A549 (cell line): ENCODE measurements around the gene PRXL2B. TPM values are rescaled to one million over a fixed set of nuclear protein-coding genes. Genes with fewer than 3 reads are reported as not detected.

Source experiments
- ATAC-seq, 2 experiments: fragments of 200-7000 bp in 1 of 2; fragments of >200 bp in 1 of 2; cut with Nextera tagmentation in 1 of 2; cut with Tn5 transposase in 1 of 2; 3 replicates each; pipeline versions ENCODE4 v1.8.0 to v1.9.1; 2018 to 2020; ENCODE audit warnings: mild to moderate bottlenecking in 1 of 2, moderate library complexity in 1 of 2
- CTCF ChIA-PET: fragments of 300-600 bp; sonication (Branson Sonifier 250); formaldehyde crosslinking; extraction: SDS; loops from one replicate; lab custom pipeline; 2021; ENCODE audit warnings: antibody characterized with exemption, inconsistent platforms; lab: Yijun Ruan, JAX
- POLR2A ChIA-PET: fragments of 350-600 bp; formaldehyde crosslinking; extraction: SDS; loops from one replicate; lab custom pipeline; 2021; ENCODE audit warnings: antibody characterized with exemption, inconsistent platforms; lab: Yijun Ruan, JAX
- DNase-seq, 2 experiments: peaks; one replicate each; pipeline versions ENCODE4 v3.0.0 to v3.0.0-alpha.2; 2011 to 2016; ENCODE audit warnings: low read depth in 1 of 2, low spot score in 1 of 2
- FAIRE-seq: peaks from 2 replicates; lab custom pipeline; 2011; peaks lifted over from hg19 to GRCh38; lab: Jason Lieb, UNC
- H3K27ac ChIP-seq, 2 experiments: fragments of >200 bp; sonication (Bioruptor Twin); formaldehyde crosslinking; 3 replicates each; pipeline ENCODE4 v1.5.1; 2016 to 2017
- H3K4me1 ChIP-seq: fragments of >200 bp; sonication (Bioruptor Twin); formaldehyde crosslinking; 3 replicates; pipeline ENCODE4 v1.6.1; 2016
- H3K4me2 ChIP-seq: fragments of >200 bp; sonication (Bioruptor Twin); formaldehyde crosslinking; 3 replicates; pipeline ENCODE4 v1.6.1; 2016
- H3K4me3 ChIP-seq: fragments of >200 bp; sonication (Bioruptor Twin); formaldehyde crosslinking; 3 replicates; pipeline ENCODE4 v1.5.1; 2016
- H3K9me3 ChIP-seq: fragments of >200 bp; sonication (Bioruptor Twin); formaldehyde crosslinking; 3 replicates; pipeline ENCODE4 v1.6.1; 2016
- BHLHE40 ChIP-seq: IDR thresholded peaks from 2 replicates; pipeline ENCODE4 v1.6.1; 2012; ENCODE audit warnings: low read depth, low read length, inconsistent platforms
- CBX2 ChIP-seq: fragments of 200-600 bp; sonication (generic); IDR thresholded peaks from 2 replicates; pipeline ENCODE4 v1.6.1; 2016; ENCODE audit warnings: low read depth, mild to moderate bottlenecking, borderline replicate concordance
- CBX8 ChIP-seq: fragments of 200-600 bp; sonication (generic); IDR thresholded peaks from 2 replicates; pipeline ENCODE4 v1.6.1; 2016
- CHD2 ChIP-seq: fragments of 150-350 bp; IDR thresholded peaks from 2 replicates; pipeline ENCODE4 v1.6.1; 2014; ENCODE audit warnings: low read length; ENCODE audit not compliant: partially characterized antibody
- EHF ChIP-seq: fragments of 250-450 bp; sonication (Bioruptor Pico); IDR thresholded peaks from 2 replicates; pipeline ENCODE4 v1.5.0; 2020; ENCODE audit warnings: mild to moderate bottlenecking
- ESRRA ChIP-seq: fragments of 150-350 bp; IDR thresholded peaks from 2 replicates; pipeline ENCODE4 v1.6.1; 2014; ENCODE audit warnings: mild to moderate bottlenecking, low read length, borderline replicate concordance
- FOSB ChIP-seq: fragments of 250-450 bp; sonication (Bioruptor Pico); IDR thresholded peaks from 2 replicates; pipeline ENCODE4 v1.5.0; 2020; ENCODE audit warnings: mild to moderate bottlenecking, moderate library complexity
- FOXS1 ChIP-seq: fragments of 250-450 bp; sonication (Bioruptor Pico); IDR thresholded peaks from 2 replicates; pipeline ENCODE4 v1.5.0; 2020; ENCODE audit warnings: mild to moderate bottlenecking, moderate library complexity
- HDAC2 ChIP-seq: fragments of 200-600 bp; sonication (generic); IDR thresholded peaks from 2 replicates; pipeline ENCODE4 v1.6.1; 2016
- HOXB13 ChIP-seq: fragments of 250-450 bp; sonication (Bioruptor Pico); IDR thresholded peaks from 2 replicates; pipeline ENCODE4 v1.5.0; 2020; ENCODE audit warnings: low read depth, mild to moderate bottlenecking, moderate library complexity
- HOXB5 ChIP-seq: fragments of 250-450 bp; sonication (Bioruptor Pico); IDR thresholded peaks from 2 replicates; pipeline ENCODE4 v1.5.0; 2020; ENCODE audit warnings: mild to moderate bottlenecking, moderate library complexity
- JUN ChIP-seq, 2 experiments: fragments of >200 bp; sonication (Bioruptor Twin); formaldehyde crosslinking; IDR thresholded peaks; 2 replicates in 1 of 2; 3 replicates in 1 of 2; pipeline ENCODE4 v1.6.1; 2016 to 2017
- JUNB ChIP-seq: fragments of >200 bp; sonication (Bioruptor Twin); formaldehyde crosslinking; IDR thresholded peaks from 2 replicates; pipeline ENCODE4 v1.6.1; 2016
- NFE2L2 ChIP-seq: fragments of 150-350 bp; conservative IDR thresholded peaks from 2 replicates; pipeline ENCODE4 v1.6.1; 2014; ENCODE audit warnings: low read length
- NPAS2 ChIP-seq: fragments of 250-450 bp; sonication (Bioruptor Pico); IDR thresholded peaks from 2 replicates; pipeline ENCODE4 v1.8.0; 2022; ENCODE audit warnings: mild to moderate bottlenecking, moderate library complexity, borderline replicate concordance
- PHF8 ChIP-seq: fragments of 200-600 bp; sonication (generic); IDR thresholded peaks from 2 replicates; pipeline ENCODE4 v1.6.1; 2016; ENCODE audit warnings: low read depth, mild to moderate bottlenecking, antibody characterized with exemption, moderate library complexity, borderline replicate concordance
- RFX5 ChIP-seq: fragments of 450-650 bp; IDR thresholded peaks from 2 replicates; pipeline ENCODE4 v1.7.1; 2014; ENCODE audit warnings: antibody characterized with exemption, mild to moderate bottlenecking, moderate library complexity
- USF2 ChIP-seq: fragments of 450-650 bp; IDR thresholded peaks from 2 replicates; pipeline ENCODE4 v1.6.1; 2014; ENCODE audit warnings: antibody characterized with exemption
- ZNF302 ChIP-seq: fragments of 250-450 bp; sonication (Bioruptor Pico); IDR thresholded peaks from 2 replicates; pipeline ENCODE4 v1.9.0; 2021; ENCODE audit warnings: inconsistent platforms, mild to moderate bottlenecking, moderate library complexity
- WGBS: methylation state at CpG from one replicate; pipeline ENCODE4 v1.1.6; 2017; ENCODE audit errors: missing lambda C conversion rate; 5-methylcytosine and 5-hydroxymethylcytosine counted together
- polyA plus RNA-seq, 4 experiments: library from polyadenylated mRNA; depleted of rRNA in 3 of 4; stranded (reverse); fragments of >200 nt; fragmentation: RNase III in 1 of 4; extraction: RNeasy Plus Mini Kit Qiagen cat#74134 plus additional on column Dnase treatment in 1 of 4; gene quantifications; 2 replicates in 3 of 4; 3 replicates in 1 of 4; pipeline ENCODE4 v1.2.3, GENCODE V29; 2011 to 2017
- TF ChIP-seq, protein P1 (sequence below): fragments of >200 bp; sonication (Bioruptor Twin); formaldehyde crosslinking; IDR thresholded peaks from 3 replicates; pipeline ENCODE4 v1.6.1; 2016
- TF ChIP-seq, protein P2 (sequence below): fragments of >200 bp; sonication (Bioruptor Twin); formaldehyde crosslinking; IDR thresholded peaks from 2 replicates; pipeline ENCODE4 v1.6.1; 2016
- TF ChIP-seq, protein P3 (sequence below): IDR thresholded peaks from 2 replicates; pipeline ENCODE4 v1.6.1; 2012; ENCODE audit warnings: low read depth, borderline replicate concordance
- TF ChIP-seq, protein P4 (sequence below): fragments of 200-600 bp; sonication (generic); IDR thresholded peaks from 2 replicates; pipeline ENCODE4 v1.6.1; 2016; ENCODE audit warnings: antibody characterized with exemption, mild to moderate bottlenecking, moderate library complexity

The PRXL2B gene
- polyA plus RNA-seq, 2 of the 4 experiments (the other 2 are of a cell fraction): 4.4 to 16.4 TPM

DNA sequence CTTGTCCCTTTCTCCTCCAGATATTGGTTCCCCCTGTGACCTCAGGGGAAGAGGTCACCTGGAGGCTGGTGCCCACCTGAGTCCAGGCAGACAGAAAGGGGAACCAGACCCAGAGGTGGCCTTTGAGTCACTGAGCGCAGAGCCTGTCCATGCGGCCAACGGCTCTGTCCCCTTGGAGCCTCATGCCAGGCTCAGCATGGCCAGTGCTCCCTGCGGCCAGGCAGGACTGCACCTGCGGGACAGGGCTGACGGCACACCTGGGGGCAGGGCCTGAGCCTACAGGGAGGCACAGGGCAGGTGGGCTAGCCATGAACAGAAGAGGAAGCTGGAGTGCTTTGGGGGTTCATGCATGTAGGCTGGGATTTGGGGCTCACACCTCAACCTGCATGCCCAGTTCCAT, 27.7 kb upstream of the PRXL2B start:
- no peak for DNase-seq
- H3K9me3 ChIP-seq: no peaks in the 10 kb centered on the region
- TF ChIP-seq, protein P1, sequence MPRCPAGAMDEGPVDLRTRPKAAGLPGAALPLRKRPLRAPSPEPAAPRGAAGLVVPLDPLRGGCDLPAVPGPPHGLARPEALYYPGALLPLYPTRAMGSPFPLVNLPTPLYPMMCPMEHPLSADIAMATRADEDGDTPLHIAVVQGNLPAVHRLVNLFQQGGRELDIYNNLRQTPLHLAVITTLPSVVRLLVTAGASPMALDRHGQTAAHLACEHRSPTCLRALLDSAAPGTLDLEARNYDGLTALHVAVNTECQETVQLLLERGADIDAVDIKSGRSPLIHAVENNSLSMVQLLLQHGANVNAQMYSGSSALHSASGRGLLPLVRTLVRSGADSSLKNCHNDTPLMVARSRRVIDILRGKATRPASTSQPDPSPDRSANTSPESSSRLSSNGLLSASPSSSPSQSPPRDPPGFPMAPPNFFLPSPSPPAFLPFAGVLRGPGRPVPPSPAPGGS: no peak
- no peak for TF ChIP-seq FOXS1 (CRISPR knock-in tag)
- TF ChIP-seq HOXB5 (CRISPR knock-in tag): no peak
- no peak for TF ChIP-seq PHF8
- no peak for TF ChIP-seq NFE2L2
- TF ChIP-seq BHLHE40: no peak
- no peak for TF ChIP-seq RFX5
- TF ChIP-seq EHF (CRISPR knock-in tag): no peak
- TF ChIP-seq, all 56 proteins: peak for 0
- WGBS: 76% methylated on average over 3 of the region's 6 CpGs
- H3K4me1 ChIP-seq: peaks cover 6% of the 10 kb centered on the region; the same call in 1 of the 3 replicates
- ChIA-PET CTCF (interaction anchor here (1.1 to 2.6 kb wide), 2 partner anchors 11 to 25 kb away, joined by 3 to 10 read pairs; no protein-coding TSS in a partner anchor), POLR2A (no interaction called here)
- no peak overlapping the region for H3K4me2 ChIP-seq
- no peak overlapping the region for H3K27ac ChIP-seq
- H3K4me3 ChIP-seq: no peak overlapping the region
- no peak for ATAC-seq
- FAIRE-seq: no peak

DNA sequence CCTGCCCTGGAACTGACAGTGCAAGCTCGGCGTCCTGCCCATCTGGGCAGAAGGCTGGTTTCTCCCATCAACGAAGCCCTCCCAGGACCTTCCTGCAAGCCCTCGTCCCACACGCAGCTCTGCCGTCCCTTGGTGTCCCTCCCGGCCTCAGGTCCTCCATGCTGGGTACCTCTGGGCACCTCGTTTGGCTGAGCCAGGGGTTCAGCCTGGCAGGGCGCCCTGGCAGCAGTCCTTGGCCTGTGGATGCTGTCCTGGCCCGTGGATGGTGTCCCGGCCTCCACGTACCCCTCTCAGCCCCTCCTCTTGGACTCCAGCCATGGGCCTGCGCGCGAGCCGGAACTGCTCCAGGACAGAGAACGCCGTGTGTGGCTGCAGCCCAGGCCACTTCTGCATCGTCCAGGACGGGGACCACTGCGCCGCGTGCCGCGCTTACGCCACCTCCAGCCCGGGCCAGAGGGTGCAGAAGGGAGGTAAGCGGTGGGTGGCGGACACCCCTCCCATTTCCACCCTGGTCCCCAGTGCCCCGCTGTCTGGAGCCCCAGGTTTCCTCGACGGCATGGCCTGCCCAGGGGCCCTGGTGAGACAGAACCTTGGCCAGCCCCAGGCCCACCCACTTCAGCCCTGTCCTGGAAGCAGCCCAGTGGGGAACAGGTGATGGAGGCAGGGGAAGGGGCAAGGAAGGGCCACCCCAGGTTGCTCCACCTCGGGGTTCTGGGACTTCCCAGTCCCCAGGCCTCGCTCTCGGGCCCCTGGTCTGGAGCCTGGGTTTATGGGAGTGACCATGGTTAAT, 26.9 kb upstream of the PRXL2B start:
- H3K27ac ChIP-seq: no peak overlapping the region
- DNase-seq (no peak), ATAC-seq (no peak), FAIRE-seq (no peak)
- TF ChIP-seq HDAC2 (no peak), CHD2 (no peak)
- H3K4me3 ChIP-seq: no peak overlapping the region
- POLR2A ChIA-PET: no interaction called here
- 73% methylated on average over 3 of the region's 35 CpGs for WGBS
- CTCF ChIA-PET: interaction anchor here (2.2 to 2.6 kb wide), 2 partner anchors 11 to 12 kb away, joined by 10 read pairs; no protein-coding TSS in a partner anchor
- no peaks in the 10 kb centered on the region for H3K9me3 ChIP-seq
- peaks cover 6% of the 10 kb centered on the region; the same call in 1 of the 3 replicates for H3K4me1 ChIP-seq
- H3K4me2 ChIP-seq: no peak overlapping the region

DNA sequence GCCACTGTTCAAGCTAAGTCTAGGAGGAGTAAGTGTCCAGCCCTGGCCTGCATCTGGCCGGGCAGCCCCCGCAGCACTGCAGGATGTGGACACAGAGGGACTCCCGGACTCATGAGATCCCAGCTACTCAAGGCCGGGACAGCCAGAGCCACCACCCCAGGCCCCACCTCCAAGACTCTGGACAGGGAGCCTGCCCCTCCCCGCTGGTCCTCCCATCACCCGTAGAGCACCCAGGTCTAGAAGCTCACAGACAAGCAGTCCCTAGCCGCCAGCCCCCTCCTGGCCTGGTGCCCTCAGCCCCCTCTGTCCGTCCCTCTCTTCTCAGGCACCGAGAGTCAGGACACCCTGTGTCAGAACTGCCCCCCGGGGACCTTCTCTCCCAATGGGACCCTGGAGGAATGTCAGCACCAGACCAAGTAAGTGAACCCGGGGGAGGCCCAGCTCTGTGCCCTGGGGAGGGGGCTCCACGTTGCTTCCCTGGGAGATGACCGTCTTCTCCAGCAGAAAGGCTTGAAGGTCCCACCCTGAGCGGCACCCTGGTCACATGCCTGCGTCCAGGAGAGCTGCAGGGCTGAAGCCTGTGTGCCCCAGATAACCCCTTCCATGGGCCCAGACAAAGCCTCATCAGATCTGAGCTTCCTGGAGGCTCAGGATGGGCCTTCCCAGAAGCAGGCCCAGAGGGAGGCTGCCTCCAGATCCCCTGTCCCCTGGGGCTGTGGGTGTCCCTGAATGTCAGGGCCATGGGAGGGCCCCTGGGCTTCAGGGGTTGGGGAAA, 26.1 kb upstream of the PRXL2B start:
- Histone ChIP-seq H3K4me1 (peaks cover 6% of the 10 kb centered on the region; the same call in 1 of the 3 replicates), H3K9me3 (no peaks in the 10 kb centered on the region), H3K4me2 (no peak overlapping the region), H3K4me3 (no peak overlapping the region), H3K27ac (no peak overlapping the region)
- POLR2A ChIA-PET: no interaction called here
- FAIRE-seq: no peak
- WGBS: 44% methylated on average over 5 of the region's 15 CpGs
- no peak for DNase-seq
- no peak for ATAC-seq
- CTCF ChIA-PET: interaction anchor here (1.6 to 2.2 kb wide), 3 partner anchors 12 to 864 kb away, joined by 6 to 10 read pairs (median 6); no protein-coding TSS in a partner anchor
- TF ChIP-seq CBX2: no peak
- TF ChIP-seq ESRRA: no peak
- no peak for TF ChIP-seq USF2
- TF ChIP-seq, protein P2, sequence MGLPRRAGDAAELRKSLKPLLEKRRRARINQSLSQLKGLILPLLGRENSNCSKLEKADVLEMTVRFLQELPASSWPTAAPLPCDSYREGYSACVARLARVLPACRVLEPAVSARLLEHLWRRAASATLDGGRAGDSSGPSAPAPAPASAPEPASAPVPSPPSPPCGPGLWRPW: no peak
- TF ChIP-seq CBX8: no peak
- TF ChIP-seq, protein P1: no peak
- TF ChIP-seq JUN (IDR thresholded peaks at IDR 0.05): no peak
- no peak for TF ChIP-seq HDAC2
- TF ChIP-seq, protein P3, sequence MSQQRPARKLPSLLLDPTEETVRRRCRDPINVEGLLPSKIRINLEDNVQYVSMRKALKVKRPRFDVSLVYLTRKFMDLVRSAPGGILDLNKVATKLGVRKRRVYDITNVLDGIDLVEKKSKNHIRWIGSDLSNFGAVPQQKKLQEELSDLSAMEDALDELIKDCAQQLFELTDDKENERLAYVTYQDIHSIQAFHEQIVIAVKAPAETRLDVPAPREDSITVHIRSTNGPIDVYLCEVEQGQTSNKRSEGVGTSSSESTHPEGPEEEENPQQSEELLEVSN: no peak
- no peak for TF ChIP-seq NPAS2
- TF ChIP-seq NFE2L2: no peak
- no peak for TF ChIP-seq HOXB13
- no peak for TF ChIP-seq JUNB
- TF ChIP-seq, protein P4, sequence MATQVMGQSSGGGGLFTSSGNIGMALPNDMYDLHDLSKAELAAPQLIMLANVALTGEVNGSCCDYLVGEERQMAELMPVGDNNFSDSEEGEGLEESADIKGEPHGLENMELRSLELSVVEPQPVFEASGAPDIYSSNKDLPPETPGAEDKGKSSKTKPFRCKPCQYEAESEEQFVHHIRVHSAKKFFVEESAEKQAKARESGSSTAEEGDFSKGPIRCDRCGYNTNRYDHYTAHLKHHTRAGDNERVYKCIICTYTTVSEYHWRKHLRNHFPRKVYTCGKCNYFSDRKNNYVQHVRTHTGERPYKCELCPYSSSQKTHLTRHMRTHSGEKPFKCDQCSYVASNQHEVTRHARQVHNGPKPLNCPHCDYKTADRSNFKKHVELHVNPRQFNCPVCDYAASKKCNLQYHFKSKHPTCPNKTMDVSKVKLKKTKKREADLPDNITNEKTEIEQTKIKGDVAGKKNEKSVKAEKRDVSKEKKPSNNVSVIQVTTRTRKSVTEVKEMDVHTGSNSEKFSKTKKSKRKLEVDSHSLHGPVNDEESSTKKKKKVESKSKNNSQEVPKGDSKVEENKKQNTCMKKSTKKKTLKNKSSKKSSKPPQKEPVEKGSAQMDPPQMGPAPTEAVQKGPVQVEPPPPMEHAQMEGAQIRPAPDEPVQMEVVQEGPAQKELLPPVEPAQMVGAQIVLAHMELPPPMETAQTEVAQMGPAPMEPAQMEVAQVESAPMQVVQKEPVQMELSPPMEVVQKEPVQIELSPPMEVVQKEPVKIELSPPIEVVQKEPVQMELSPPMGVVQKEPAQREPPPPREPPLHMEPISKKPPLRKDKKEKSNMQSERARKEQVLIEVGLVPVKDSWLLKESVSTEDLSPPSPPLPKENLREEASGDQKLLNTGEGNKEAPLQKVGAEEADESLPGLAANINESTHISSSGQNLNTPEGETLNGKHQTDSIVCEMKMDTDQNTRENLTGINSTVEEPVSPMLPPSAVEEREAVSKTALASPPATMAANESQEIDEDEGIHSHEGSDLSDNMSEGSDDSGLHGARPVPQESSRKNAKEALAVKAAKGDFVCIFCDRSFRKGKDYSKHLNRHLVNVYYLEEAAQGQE: no peak
- TF ChIP-seq FOSB (CRISPR knock-in tag): no peak
- no peak for TF ChIP-seq ZNF302 (CRISPR knock-in tag)
